ENCODE results near the gene MPPED2. TPM values are rescaled to one million over a fixed set of nuclear protein-coding genes. Genes with fewer than 3 reads are reported as not detected.

The MPPED2 gene
- total RNA-seq, 1 donor from 2014 or later: 1.6 TPM

- no peak overlapping the region for H3K27ac Mint-ChIP-seq (ENCODE audit: unreplicated experiment)
- Histone ChIP-seq H3K4me2 (ENCODE audit: low read length) (no peak overlapping the region), H3K79me2 (ENCODE audit: insufficient read depth, low read length) (no peaks in the 10 kb centered on the region), H3K9me3 (ENCODE audit: insufficient read depth, low read depth, low read length) (no peaks in the 10 kb centered on the region), H3K27me3 (ENCODE audit: insufficient read depth, low read length) (no peaks in the 10 kb centered on the region), H4K20me1 (ENCODE audit: insufficient read depth, low read length) (no peaks in the 10 kb centered on the region), H2AFZ (ENCODE audit: low read depth, low read length) (no peak overlapping the region), H3K9ac (ENCODE audit: low read length) (no peak overlapping the region), H3K27ac (ENCODE audit: low read depth, low read length) (no peak overlapping the region), H3K36me3 (ENCODE audit: insufficient read depth, low read length) (no peaks in the 10 kb centered on the region), H3K4me3 (ENCODE audit: insufficient read depth, low read depth, low read length) (no peak overlapping the region), H3K4me1 (ENCODE audit: insufficient read depth, low read length) (no peaks in the 10 kb centered on the region)
- FAIRE-seq (no peak), DNase-seq (ENCODE audit: low read depth) (no peak)
- no peaks in the 10 kb centered on the region for H3K27me3 Mint-ChIP-seq (ENCODE audit: low read depth, unreplicated experiment)
- H3K36me3 Mint-ChIP-seq (ENCODE audit: low read depth, unreplicated experiment): peaks cover 2% of the 10 kb centered on the region
- no peaks in the 10 kb centered on the region for H3K9me3 Mint-ChIP-seq (ENCODE audit: unreplicated experiment)
- peaks cover 3% of the 10 kb centered on the region for H3K4me1 Mint-ChIP-seq (ENCODE audit: low read depth, unreplicated experiment)
- no peak overlapping the region for H3K4me3 Mint-ChIP-seq (ENCODE audit: unreplicated experiment)
- TF ChIP-seq, protein P1, sequence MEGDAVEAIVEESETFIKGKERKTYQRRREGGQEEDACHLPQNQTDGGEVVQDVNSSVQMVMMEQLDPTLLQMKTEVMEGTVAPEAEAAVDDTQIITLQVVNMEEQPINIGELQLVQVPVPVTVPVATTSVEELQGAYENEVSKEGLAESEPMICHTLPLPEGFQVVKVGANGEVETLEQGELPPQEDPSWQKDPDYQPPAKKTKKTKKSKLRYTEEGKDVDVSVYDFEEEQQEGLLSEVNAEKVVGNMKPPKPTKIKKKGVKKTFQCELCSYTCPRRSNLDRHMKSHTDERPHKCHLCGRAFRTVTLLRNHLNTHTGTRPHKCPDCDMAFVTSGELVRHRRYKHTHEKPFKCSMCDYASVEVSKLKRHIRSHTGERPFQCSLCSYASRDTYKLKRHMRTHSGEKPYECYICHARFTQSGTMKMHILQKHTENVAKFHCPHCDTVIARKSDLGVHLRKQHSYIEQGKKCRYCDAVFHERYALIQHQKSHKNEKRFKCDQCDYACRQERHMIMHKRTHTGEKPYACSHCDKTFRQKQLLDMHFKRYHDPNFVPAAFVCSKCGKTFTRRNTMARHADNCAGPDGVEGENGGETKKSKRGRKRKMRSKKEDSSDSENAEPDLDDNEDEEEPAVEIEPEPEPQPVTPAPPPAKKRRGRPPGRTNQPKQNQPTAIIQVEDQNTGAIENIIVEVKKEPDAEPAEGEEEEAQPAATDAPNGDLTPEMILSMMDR (IDR thresholded peaks at IDR 0.05; ENCODE audit: insufficient read depth, low read depth, low read length): no peak
- no peak for TF ChIP-seq EZH2 (IDR thresholded peaks at IDR 0.05; ENCODE audit: insufficient read depth, low read length)
These were observed 83.8 kb downstream of the MPPED2 start for GRCh38 chr11:30502305-30502704.

- Histone ChIP-seq H3K4me1 (ENCODE audit: insufficient read depth, low read length) (no peaks in the 10 kb centered on the region), H3K4me2 (ENCODE audit: low read length) (no peak overlapping the region), H3K27me3 (ENCODE audit: insufficient read depth, low read length) (no peaks in the 10 kb centered on the region), H3K79me2 (ENCODE audit: insufficient read depth, low read length) (no peaks in the 10 kb centered on the region), H3K9me3 (ENCODE audit: insufficient read depth, low read depth, low read length) (no peaks in the 10 kb centered on the region), H4K20me1 (ENCODE audit: insufficient read depth, low read length) (no peaks in the 10 kb centered on the region), H3K4me3 (ENCODE audit: insufficient read depth, low read depth, low read length) (no peak overlapping the region), H3K9ac (ENCODE audit: low read length) (no peak overlapping the region), H3K36me3 (ENCODE audit: insufficient read depth, low read length) (no peaks in the 10 kb centered on the region), H3K27ac (ENCODE audit: low read depth, low read length) (no peak overlapping the region), H2AFZ (ENCODE audit: low read depth, low read length) (no peak overlapping the region)
- no peak overlapping the region for H3K27ac Mint-ChIP-seq (ENCODE audit: unreplicated experiment)
- DNase-seq (ENCODE audit: low read depth) (no peak), FAIRE-seq (no peak)
- no peaks in the 10 kb centered on the region for H3K9me3 Mint-ChIP-seq (ENCODE audit: unreplicated experiment)
- H3K4me1 Mint-ChIP-seq (ENCODE audit: low read depth, unreplicated experiment): peaks cover 3% of the 10 kb centered on the region
- no peaks in the 10 kb centered on the region for H3K27me3 Mint-ChIP-seq (ENCODE audit: low read depth, unreplicated experiment)
- H3K36me3 Mint-ChIP-seq (ENCODE audit: low read depth, unreplicated experiment): peaks cover 2% of the 10 kb centered on the region
- TF ChIP-seq, protein P1 (IDR thresholded peaks at IDR 0.05; ENCODE audit: insufficient read depth, low read depth, low read length): no peak
- TF ChIP-seq EZH2 (IDR thresholded peaks at IDR 0.05; ENCODE audit: insufficient read depth, low read length): no peak
- H3K4me3 Mint-ChIP-seq (ENCODE audit: unreplicated experiment): no peak overlapping the region
These were observed 84.4 kb downstream of the MPPED2 start for GRCh38 chr11:30501744-30502143.

- H3K79me2 ChIP-seq (ENCODE audit: insufficient read depth, low read length): no peaks in the 10 kb centered on the region
- no peak overlapping the region for H3K27ac ChIP-seq (ENCODE audit: low read depth, low read length)
- no peak for TF ChIP-seq EZH2 (IDR thresholded peaks at IDR 0.05; ENCODE audit: insufficient read depth, low read length)
- TF ChIP-seq, protein P1 (IDR thresholded peaks at IDR 0.05; ENCODE audit: insufficient read depth, low read depth, low read length): no peak
- H4K20me1 ChIP-seq (ENCODE audit: insufficient read depth, low read length): no peaks in the 10 kb centered on the region
- Mint-ChIP-seq H3K4me3 (ENCODE audit: unreplicated experiment) (no peak overlapping the region), H3K9me3 (ENCODE audit: unreplicated experiment) (no peaks in the 10 kb centered on the region), H3K36me3 (ENCODE audit: low read depth, unreplicated experiment) (peaks cover 2% of the 10 kb centered on the region), H3K27me3 (ENCODE audit: low read depth, unreplicated experiment) (no peaks in the 10 kb centered on the region), H3K4me1 (ENCODE audit: low read depth, unreplicated experiment) (peaks cover 3% of the 10 kb centered on the region), H3K27ac (ENCODE audit: unreplicated experiment) (no peak overlapping the region)
- FAIRE-seq (no peak), DNase-seq (ENCODE audit: low read depth) (no peak)
- H2AFZ ChIP-seq (ENCODE audit: low read depth, low read length): no peak overlapping the region
- H3K36me3 ChIP-seq (ENCODE audit: insufficient read depth, low read length): no peaks in the 10 kb centered on the region
- H3K4me3 ChIP-seq (ENCODE audit: insufficient read depth, low read depth, low read length): no peak overlapping the region
- H3K9ac ChIP-seq (ENCODE audit: low read length): no peak overlapping the region
- H3K4me2 ChIP-seq (ENCODE audit: low read length): no peak overlapping the region
- no peaks in the 10 kb centered on the region for H3K27me3 ChIP-seq (ENCODE audit: insufficient read depth, low read length)
- H3K9me3 ChIP-seq (ENCODE audit: insufficient read depth, low read depth, low read length): no peaks in the 10 kb centered on the region
- no peaks in the 10 kb centered on the region for H3K4me1 ChIP-seq (ENCODE audit: insufficient read depth, low read length)
These were observed 86.2 kb downstream of the MPPED2 start for GRCh38 chr11:30499940-30500339.
